NCI-H82 treated with DMSO at 0.1 percent for 48 hours (cell line): ENCODE measurements around the gene ASPG.

Experiments
- DNase-seq: peaks from one replicate; lab custom pipeline; 2025; ENCODE audit not compliant: unreplicated experiment; lab: John Stamatoyannopoulos, UW

Gene ASPG

DNA sequence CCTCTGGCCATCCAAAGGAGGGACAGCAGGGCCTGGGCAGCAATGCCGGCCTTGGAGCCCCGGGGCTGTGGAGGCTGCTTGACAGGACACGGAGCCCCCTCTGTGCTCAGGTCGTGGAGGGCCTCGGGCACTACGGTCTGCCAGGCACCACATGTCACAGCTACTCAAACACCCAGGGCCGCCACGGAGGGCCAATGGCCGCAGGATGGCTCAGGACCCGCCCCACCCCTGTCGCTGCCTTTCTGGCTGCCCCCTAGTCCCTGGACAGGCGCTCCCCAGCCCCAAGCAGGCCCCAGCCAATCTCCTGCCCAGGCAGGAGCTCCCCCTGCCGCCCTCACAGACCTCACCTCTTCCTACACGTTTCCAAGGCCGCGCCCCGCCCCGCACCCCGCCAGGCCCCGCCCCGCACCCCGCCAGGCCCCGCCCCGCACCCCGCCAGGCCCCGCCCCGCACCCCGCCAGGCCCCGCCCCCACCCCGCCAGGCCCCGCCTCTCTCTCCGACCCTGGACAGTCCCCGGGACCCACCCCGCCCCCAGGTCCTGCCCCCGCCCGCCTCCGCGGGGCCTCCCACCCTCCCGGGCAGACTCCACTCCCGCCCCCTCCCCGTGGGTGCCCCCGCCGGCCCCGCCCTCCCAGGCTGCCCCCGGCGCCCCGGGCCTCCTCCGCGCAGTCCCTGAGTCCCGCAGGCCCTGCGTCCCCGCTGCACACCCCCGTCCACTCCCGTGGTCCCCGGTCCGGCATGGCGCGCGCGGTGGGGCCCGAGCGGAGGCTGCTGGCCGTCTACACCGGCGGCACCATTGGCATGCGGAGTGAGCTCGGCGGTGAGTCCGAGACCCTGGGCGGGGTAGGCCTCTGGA lies at the start of gene ASPG:
Gene ASPG (plus strand): TSS at position 669 of the 857 bp plus-strand sequence. CDS start 71 bp downstream, at position 740.
- no peak for DNase-seq

DNA sequence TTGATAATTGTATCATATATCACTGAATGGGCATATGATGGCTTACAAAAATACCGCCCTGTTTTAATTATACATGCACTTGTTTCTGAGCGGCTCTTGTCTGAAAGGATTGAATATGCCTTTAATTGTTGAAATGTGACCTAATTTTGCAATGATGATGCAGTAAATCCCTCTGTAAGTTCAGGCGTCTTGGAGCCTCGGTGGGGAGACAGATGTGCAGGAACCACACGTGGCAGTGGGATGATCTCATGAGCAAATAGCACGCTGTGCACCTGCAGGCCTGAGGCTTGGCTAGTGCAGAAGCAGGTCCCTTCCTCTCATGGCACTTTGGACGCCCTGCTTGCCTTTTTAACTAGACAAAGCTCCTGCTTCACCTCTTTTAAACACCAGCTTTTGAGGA lies 49.3 kb upstream of the ASPG start:
- peak; percentile 6 for DNase-seq

DNA sequence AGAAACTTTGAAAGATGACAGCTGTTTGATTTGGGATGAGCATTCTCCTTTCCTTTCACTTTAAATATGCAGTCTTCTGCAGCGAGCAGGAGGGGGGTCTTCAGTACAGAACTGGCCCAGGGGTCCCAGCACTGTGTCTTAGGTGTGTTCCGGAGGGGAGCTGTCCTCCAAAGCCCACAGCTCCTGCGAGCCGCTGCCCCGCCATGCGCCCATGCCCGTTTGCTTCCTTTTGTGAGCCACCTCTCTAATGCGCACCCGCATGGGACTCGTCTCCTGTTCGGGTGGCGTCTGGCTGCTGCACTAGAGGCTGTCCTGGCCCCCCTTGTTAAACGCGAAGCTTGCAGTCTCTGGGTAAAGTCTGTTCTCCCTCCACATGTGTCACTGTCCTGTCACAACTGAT lies 48.4 kb upstream of the ASPG start:
- no peak for DNase-seq

DNA sequence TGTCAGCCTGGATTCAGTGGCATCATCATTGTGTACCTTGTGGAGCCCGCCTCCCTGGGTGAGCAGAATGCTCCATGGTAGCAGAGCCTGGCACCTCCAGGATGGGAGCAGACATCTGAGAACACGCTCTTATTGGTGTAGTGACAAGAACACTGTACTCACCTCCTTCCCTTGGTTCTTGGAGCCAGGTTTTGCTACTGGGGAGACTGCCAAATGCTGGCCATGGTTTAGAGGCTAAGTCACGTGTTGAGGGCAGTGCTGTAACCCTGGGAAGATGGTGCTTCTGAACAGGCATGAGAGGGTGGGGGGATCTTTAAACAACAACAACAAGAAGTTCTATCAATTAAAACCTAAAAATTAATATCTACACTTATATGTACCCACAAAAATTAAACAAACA lies 47.6 kb upstream of the ASPG start:
- no peak for DNase-seq

DNA sequence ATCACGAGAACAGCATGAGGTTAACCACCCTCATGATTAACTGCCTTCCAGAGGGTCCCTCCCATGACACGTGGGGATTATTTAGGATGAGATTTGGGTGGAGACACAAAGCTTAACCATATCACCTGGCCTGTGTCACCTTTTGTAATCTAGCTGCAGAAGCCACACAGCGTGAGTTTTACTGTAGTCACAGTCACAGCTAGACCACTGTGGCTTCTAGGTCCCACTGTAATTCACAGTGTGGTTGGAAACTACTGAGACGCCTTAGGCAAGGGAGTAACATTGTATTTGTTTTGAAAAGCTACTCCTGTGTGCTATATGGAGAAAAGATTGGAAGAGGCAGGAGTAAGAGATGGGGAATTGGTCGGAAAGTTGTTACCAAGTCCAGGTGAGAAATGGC lies 46.3 kb upstream of the ASPG start:
- DNase-seq = no peak

DNA sequence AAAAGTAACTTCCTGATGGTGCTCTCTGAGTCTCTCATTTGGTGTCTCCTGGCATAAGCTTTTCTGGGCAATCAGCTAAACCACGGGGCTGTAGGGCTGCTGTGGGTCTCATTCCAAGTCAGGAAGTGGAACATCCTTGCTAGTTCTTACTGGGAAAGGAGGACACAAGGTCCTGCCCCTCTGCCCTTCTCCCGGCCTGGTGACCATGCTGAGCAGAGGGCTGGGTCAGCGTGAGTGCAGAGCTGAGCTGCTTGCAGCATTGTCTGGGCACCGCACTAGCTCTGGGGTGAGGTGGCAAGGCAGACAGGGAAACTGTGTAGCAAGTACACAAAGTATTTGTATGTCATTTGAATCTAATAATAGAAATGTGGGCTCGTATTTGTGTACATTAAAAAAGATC lies 45.0 kb upstream of the ASPG start:
- no peak for DNase-seq

DNA sequence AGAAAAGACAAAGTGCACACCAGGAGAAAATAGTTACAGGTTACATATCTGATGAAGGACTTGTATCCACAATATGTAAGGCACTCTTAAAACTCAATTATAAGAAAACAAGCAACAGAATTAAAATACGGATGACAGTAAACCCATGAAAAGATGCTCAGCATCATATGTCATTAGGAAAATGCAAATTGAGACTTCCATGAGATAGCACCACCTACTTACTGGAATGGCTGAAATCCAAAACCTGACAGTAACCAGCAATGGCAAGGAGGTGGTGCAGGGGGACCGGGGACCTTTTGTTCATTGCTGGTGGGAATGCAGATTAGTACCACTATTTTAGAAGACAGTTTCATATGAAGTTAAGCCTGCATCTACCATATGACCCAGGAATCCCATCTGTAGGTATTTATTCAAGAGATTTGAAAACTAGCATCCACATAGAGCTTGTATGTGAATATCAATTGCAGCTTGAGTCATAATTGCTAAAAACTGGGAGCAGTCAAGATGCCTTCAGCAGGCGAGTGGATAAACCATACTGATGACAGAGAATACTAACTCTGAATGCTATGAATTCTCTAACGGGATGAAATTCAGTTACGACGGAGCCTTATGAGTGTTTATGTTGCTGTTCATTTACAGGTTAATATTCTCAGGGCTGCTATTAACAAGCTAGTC lies 43.9 kb upstream of the ASPG start:
- no peak for DNase-seq

DNA sequence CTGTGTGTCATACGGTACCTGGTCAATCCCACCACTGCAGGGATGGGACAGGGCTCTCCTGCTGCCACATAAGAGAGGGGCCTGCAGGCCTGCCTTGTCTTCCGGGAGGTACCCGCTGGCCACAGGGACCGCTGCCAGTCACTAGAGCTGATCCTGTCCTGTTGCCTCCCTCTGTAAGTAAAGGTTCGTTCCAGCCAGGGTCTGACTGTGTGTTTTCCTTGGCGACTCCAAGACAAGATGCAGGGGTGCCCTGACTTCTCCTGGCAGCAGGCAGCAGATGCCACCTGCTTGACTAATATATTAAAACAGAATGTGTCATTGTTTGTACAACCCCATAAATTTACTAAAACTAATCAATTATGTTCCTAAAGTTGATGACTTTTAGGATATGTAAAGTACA lies 41.5 kb upstream of the ASPG start:
- DNase-seq = no peak

DNA sequence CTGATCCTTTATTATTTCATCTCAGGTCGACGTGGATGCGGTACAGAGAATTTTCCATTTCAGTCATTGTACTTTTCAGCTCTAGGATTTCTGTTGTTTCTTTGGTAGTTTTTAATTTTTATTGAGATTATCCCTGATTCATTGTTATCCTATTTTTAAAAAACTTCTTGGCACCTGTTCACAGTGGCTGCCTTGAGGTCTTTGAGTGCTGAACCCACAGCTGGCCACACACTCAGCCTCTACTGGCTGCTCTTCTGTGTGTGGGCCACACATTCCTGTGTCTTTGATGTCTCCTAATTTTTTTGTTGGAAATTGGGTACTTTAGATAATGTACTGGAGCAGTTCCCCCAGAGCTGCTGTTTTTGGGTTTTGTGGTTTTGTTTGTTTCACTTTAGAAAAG lies 37.7 kb upstream of the ASPG start:
- DNase-seq = no peak

DNA sequence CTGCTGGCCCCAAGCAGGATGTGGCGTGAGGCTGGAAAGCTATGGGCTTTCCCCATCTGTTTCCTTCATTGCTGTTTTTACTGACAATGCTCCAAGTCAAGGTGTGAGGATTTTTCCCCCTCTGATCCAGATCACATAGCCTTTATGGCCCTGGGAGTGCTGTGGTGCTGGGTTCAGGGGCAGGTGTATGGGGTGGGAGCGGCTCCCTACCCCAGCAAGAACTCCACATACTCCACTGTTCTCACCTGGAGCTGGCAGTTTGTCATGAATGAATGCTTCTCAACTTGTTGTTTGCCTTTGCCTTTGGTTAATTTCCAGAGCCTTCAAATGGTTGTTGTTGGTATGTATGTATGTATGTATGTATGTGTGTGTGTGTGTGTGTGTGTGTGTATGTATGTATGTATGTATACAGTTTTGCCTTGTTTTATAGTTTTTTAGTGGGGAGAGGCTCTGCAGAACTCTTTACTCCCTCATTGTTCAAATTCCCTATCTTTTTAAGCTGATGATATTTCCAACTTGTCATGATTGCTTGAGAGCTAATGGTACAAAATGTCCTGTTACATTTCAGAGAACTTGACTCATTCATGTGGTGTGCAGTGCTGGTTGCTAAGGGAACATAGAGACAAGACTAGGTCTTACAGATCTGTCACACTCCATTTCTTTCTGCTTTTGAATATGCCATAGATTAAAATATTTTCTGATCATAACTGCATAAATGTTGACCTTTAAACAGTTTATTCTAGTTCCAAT lies 36.6 kb upstream of the ASPG start:
- DNase-seq = no peak

DNA sequence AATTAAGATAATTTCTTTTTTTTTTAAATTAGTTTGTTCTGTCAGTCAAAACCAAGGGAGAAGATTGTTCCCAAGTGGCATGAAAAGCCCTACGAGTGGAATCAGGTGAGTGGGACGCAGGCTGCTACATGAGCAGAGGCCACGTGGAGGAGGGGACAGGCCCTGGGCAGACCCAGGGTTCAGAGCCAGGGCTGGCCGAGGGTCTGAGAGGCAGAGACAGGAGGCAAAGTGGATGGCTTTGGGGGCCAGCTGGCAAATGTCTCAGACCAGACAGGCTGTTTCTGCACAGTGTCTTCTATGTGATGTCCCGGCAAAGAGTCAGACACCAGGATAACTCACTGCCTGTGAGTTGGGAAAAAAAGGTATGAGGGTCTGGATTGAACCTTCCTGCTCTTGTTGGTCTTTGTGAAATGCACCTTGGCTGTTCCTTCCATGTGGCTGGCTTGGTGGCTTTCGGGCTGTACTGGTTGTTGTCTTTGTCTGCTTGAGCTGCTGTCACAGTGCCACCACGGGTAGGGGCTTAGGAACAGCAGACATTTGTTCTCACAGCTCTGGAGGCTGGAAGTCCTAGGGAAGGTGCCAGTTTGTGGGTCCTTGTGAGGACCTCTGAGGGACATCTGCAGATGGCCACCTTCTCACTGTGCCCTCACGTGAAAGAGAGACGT lies 35.8 kb upstream of the ASPG start:
- no peak for DNase-seq

DNA sequence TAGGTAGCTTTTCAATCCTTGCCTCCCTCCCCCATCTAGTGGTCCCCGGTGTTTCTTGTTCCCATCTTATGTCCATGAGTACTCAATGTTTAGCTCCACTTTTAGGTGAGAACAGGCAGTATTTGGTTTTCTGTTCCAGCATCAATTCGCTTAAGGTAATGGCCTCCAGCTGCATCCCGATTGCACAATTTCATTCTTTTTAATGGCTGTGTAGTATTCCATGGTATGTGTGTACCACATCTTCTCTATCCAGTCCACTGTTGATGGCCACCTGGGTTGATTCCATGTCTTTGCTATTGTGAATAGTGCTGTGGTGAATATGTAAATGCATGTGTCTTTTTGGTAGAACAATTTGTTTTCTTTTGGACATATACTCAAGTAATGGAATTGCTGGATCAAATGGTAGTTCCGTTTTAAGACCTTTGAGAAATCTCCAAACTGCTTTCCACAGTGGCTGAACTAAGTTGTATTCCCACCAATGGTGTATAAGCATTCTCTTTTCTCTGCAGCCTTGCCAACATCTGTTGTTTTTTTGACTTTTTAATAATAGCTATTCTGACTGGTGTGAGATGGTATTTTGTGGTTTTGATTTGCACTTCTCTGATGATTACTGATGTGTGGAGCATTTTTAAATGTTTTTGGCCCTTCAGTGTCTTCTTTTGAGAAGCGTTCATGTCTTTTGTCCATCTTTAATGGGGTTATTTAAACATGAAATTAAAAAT lies 34.2 kb upstream of the ASPG start:
- no peak for DNase-seq

DNA sequence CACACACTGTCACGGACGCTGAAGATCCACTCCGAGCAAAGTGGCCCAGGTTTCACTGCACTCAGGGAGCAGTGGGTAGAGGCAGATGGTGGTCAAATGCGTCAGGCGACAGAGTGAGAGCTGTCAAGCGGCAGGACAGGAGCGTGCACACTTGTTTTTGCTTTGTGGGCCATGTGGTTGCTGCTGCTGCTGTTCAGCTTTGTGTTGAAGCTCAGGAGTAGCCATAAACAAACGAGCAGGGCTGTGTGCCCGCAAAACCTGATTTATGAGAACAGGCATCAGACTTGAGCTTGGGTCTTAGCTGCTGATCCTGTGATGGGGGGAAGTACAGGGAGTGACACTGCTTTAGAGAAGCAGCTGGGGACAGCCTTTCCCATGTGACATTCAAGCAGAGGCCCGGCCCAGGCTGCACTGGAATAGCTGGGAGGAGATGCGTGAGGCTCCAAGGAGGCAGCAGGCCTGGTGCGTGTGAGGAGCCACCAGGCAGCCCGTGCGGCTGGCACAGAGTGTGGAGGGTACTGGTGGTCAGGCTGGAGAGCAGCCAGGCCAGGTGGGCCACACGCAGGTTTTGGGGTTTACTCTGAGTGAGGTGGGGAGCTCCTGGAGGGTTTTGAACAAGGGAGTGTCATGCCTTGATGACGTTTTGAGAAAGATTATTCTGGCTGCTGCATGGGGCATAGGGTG lies 31.1 kb upstream of the ASPG start:
- no peak for DNase-seq

DNA sequence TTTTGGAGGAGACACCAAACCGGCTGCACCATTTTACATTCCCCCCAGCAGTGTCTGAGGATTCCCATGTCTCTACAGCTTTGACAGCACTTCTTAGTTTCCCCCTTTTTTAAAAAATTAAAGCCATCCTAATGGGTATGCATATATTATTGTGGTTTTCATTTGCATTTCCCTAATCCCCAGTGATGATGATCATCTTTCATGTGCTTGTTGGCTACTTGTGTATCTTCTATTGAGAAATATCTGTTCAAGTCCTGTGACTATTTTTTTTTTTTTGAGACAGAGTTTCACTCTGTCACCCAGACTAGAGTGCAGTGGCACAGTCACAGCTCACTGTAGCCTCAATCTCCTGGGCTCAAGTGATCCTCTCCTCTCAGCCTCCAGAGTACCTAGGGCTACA lies 23.2 kb upstream of the ASPG start:
- no peak for DNase-seq

DNA sequence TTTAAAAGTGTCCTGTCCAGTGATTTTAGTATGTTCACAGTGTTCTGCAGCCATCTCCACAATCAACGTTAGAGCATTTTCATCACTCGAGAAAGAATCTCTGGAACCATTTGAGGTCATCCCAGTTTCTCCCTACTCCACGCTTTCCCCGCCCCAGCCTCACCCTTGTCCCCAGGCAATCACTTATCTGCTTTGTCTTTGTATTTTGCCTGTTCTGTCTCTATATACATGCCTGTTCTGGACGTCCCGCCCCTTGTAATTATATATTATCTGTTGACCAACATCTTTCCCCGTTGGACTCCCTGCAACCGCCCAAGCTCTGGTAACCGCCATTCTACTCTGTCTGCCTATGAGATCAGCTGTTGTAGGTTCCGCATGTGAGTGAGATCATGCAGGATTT lies 21.5 kb upstream of the ASPG start:
- no peak for DNase-seq

DNA sequence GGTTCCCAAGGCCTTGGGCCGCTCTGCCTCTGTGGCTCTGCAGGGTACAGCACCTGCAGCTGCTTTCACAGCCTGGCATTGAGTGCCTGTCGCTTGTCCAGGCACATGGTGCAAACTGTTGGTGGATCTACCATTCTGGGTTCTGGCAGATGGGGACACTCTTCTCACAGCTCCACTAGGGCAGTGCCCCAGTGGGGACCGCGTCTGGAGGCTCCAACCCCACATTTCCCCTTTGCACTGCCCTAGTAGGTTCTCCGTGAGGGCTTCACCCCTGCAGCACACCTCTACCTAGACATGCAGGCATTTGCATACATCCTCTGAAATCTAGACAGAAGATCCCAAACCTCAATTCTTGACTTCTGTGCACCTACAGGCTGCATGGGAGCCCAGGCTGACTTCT lies 19.2 kb upstream of the ASPG start:
- DNase-seq = no peak

DNA sequence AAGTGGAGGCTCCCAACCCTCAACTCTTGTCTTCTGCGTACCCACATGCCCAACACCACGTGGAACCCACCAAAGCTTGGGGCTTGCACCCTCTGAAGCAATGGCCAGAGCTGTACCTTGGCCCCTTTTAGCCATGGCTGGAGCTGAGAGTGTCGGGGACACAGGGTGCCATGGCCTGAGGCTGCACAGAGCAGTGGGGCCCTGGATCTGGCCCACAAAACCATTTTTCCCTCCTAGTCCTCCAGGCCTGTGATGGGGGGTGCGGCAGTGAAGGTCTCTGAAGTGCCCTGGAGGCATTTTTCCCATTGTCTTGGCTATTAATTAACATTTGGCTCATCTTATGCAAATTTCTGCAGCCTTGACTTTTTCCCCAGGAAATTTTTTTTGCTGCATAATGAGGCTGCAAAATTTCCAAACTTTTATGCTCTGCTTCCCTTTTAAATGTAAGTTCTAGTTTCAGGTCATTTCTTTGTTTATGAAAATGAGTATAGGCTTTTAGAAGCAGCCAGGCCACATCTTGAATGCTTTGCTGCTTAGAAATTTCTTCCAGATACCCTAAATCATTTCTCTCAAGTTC lies 18.7 kb upstream of the ASPG start:
- no peak for DNase-seq

DNA sequence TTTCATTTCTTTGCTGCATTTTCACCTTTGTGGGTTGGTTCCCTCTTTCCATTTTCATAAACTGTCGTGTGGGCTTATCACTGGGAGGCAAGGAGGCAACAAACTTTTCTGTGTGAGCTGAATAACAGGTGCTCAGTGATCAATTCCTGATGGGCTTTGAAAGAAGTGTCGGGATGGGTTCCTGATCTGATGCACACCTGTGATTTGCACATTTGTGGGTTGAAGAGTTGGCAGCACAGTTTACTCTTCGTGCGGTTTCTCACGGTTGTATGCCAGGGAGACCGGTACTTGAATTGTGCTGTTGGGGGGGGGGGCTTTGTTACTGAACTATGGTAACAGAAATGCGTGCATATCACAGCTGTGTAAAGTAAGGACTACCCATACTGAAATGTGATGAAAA lies 16.0 kb upstream of the ASPG start:
- no peak for DNase-seq

DNA sequence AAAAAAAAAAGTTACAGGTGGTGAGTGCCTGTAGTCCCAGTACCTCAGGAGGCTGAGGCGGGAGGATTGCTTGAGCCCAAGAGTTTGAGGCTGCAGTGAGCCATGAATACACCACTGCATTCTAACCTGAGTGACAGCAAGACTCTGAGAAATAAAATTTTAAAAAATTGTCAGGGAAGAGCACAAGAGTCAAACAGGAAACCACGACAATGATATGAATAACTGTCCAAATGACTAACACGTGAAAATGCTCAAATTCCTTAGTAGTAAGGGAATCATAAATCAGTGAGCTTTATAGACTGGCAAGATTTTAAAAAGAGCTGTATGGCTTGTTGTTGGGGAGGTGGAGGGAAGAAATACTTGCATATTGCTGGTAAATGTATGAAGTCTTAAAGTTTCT lies 12.9 kb upstream of the ASPG start:
- no peak for DNase-seq

DNA sequence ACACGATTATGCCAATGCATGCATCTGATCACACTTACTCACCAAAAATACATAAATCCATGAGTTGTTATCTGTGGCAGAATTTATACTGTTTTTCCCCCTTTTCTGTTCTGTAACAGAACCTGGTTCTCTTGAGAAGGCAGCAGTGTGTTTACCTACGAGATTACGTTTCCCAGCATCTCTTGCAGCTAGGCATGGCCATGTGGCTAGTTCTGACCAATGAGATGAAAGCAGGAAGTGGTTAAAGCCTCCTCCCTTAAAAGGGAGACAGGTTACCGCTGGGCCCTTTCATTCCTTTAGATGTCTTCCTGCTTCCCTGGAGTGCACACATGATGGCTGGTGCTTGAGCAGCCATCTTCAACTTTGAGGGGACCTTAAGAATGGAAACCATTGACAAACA lies 11.7 kb upstream of the ASPG start:
- DNase-seq = no peak
